Loucy (cell line): Measurements from ENCODE around the gene GALNT10.

Experiments
- H2AFZ ChIP-seq: fragments of 200-600 bp; sonication (generic); 2 replicates; pipeline ENCODE4 v1.6.0; 2016; ENCODE audit warnings: antibody characterized with exemption, mild to moderate bottlenecking, low read length, moderate library complexity
- H3F3A ChIP-seq: fragments of 200-600 bp; 2 replicates; pipeline ENCODE4 v1.6.0; 2016; ENCODE audit warnings: antibody characterized with exemption, low read depth, mild to moderate bottlenecking
- H3K27me3 ChIP-seq: fragments of 200-600 bp; sonication (generic); 2 replicates; pipeline ENCODE4 v1.6.1; 2014; ENCODE audit warnings: low read length, mild to moderate bottlenecking; ENCODE audit not compliant: insufficient read depth, poor library complexity, severe bottlenecking
- H3K36me3 ChIP-seq: fragments of 200-600 bp; sonication (generic); 2 replicates; pipeline ENCODE4 v1.6.1; 2016; ENCODE audit warnings: low read length; ENCODE audit not compliant: insufficient read depth
- H3K4me1 ChIP-seq: fragments of 200-600 bp; sonication (generic); 2 replicates; pipeline ENCODE4 v1.5.1; 2014; ENCODE audit warnings: low read length, mild to moderate bottlenecking; ENCODE audit not compliant: insufficient read depth, poor library complexity, severe bottlenecking
- H3K4me2 ChIP-seq: fragments of 200-600 bp; sonication (generic); 2 replicates; pipeline ENCODE4 v1.6.0; 2014; ENCODE audit warnings: antibody characterized with exemption, low read length, low read depth, mild to moderate bottlenecking; ENCODE audit not compliant: poor library complexity, severe bottlenecking
- H3K4me3 ChIP-seq: fragments of 200-600 bp; sonication (generic); 2 replicates; pipeline ENCODE4 v1.5.1; 2014; ENCODE audit warnings: low read length, mild to moderate bottlenecking, mixed read lengths; ENCODE audit not compliant: poor library complexity, severe bottlenecking
- H3K79me2 ChIP-seq: fragments of 200-600 bp; sonication (generic); 2 replicates; pipeline ENCODE4 v1.6.1; 2014; ENCODE audit warnings: low read length; ENCODE audit not compliant: insufficient read depth
- H3K9ac ChIP-seq: fragments of 200-600 bp; sonication (generic); 2 replicates; pipeline ENCODE4 v1.6.0; 2014; ENCODE audit warnings: mild to moderate bottlenecking, low read depth, low read length, moderate library complexity; ENCODE audit not compliant: poor library complexity, severe bottlenecking
- H3K9me2 ChIP-seq: fragments of 200-600 bp; sonication (generic); replicated peaks from 2 replicates; pipeline ENCODE4 v1.6.1; 2016; ENCODE audit warnings: low read depth, low read length, mixed read lengths
- H3K9me3 ChIP-seq: fragments of 200-600 bp; sonication (generic); 2 replicates; pipeline ENCODE4 v1.6.1; 2014; ENCODE audit warnings: mild to moderate bottlenecking, antibody characterized with exemption, low read length, low read depth; ENCODE audit not compliant: insufficient read depth
- H4K20me1 ChIP-seq: fragments of 200-600 bp; sonication (generic); 2 replicates; pipeline ENCODE4 v1.6.0; 2014; ENCODE audit warnings: antibody characterized with exemption, low read length, mild to moderate bottlenecking; ENCODE audit not compliant: insufficient read depth, poor library complexity, severe bottlenecking
- EZH2phosphoT487 ChIP-seq: fragments of 200-600 bp; IDR thresholded peaks from 2 replicates; pipeline ENCODE4 v1.6.1; 2018; ENCODE audit warnings: antibody characterized with exemption, mild to moderate bottlenecking, moderate library complexity, borderline replicate concordance
- TF ChIP-seq, protein P1 (sequence below): fragments of 200-600 bp; sonication (generic); conservative IDR thresholded peaks from 2 replicates; pipeline ENCODE4 v1.5.1; 2014; ENCODE audit warnings: mild to moderate bottlenecking, antibody characterized with exemption, low read length

GALNT10 gene

DNA sequence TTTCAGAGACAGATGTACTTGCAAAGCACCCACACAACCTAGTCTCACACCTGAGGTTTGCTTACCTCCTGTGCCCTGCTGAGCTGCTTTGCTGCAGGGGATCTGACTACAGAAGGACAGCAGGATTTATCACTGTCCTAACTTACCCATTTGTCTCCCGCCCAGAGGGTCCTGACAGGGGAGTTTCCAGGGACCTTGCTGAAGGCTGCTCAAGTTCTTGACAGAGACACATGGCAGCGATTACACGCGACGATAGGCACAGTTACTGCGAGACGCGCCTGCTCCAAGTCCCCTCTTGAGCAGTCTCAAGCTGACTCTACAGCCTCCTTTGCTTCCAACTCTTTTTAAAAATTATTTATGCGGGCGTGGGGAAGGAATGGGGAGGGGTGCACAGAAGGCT lies 24.6 kb upstream of the GALNT10 start:
- H3F3A ChIP-seq, result no peaks in the 10 kb centered on the region
- no peak for TF ChIP-seq EZH2phosphoT487
- TF ChIP-seq, protein P1, sequence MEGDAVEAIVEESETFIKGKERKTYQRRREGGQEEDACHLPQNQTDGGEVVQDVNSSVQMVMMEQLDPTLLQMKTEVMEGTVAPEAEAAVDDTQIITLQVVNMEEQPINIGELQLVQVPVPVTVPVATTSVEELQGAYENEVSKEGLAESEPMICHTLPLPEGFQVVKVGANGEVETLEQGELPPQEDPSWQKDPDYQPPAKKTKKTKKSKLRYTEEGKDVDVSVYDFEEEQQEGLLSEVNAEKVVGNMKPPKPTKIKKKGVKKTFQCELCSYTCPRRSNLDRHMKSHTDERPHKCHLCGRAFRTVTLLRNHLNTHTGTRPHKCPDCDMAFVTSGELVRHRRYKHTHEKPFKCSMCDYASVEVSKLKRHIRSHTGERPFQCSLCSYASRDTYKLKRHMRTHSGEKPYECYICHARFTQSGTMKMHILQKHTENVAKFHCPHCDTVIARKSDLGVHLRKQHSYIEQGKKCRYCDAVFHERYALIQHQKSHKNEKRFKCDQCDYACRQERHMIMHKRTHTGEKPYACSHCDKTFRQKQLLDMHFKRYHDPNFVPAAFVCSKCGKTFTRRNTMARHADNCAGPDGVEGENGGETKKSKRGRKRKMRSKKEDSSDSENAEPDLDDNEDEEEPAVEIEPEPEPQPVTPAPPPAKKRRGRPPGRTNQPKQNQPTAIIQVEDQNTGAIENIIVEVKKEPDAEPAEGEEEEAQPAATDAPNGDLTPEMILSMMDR, result no peak

DNA sequence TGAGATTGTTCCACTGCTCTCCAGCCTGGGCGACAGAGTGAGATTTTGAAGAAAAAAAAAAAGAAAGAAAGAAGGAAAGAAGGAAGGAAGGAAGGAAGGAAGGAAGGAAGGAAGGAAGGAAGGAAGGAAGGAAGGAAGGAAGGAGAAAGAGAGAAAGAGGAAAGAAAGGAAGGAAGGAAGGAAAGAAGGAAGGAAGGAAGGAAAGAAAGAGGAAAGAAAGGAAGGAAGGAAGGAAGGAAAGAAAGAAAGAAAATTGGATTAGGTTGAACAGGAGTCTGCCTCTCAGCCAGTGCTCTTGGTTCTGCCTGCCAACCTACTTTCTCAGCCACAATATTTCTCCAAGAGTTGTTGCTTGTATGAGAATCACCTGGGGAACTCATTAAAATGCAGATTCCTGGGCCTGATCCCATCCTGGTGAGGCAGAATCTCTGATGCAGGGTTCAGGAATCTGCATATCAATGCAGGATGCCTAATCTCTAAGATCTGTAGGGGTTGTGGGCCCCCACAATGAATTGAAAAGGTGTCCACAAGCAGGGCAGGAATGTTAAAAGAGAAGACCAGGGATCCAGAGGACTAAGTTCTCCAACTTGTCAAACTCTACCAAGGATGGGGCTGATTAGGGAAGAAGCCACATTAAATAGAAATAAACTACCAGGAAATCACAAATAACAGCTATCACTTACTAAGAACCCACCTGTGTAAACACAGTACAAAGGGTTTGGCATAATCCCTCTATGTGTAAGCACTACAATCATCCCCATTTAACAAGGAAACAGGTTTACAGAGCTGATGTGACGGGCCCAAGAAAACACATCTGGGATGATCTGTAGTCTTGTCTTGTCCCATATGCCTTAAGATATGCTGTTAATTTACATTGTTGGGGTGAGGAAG lies 23.4 kb upstream of the GALNT10 start:
- Histone ChIP-seq H3F3A (no peaks in the 10 kb centered on the region), H2AFZ (no peak overlapping the region), H3K4me3 (no peak overlapping the region), H3K9ac (no peak overlapping the region), H3K36me3 (no peaks in the 10 kb centered on the region), H3K9me2 (no peaks in the 10 kb centered on the region), H3K4me2 (no peak overlapping the region), H3K79me2 (no peaks in the 10 kb centered on the region), H3K9me3 (no peaks in the 10 kb centered on the region), H3K4me1 (no peaks in the 10 kb centered on the region), H3K27me3 (no peaks in the 10 kb centered on the region), H4K20me1 (no peaks in the 10 kb centered on the region)
- TF ChIP-seq, protein P1, result no peak
- TF ChIP-seq EZH2phosphoT487, result no peak

More for the DNA sequence above, 24.6 kb upstream of the GALNT10 start:
- no peak overlapping the region for H2AFZ ChIP-seq
- H3K9me2 ChIP-seq, result no peaks in the 10 kb centered on the region
- H3K79me2 ChIP-seq, result no peaks in the 10 kb centered on the region
- H3K4me3 ChIP-seq, result no peak overlapping the region
- H3K36me3 ChIP-seq, result no peaks in the 10 kb centered on the region
- H3K9ac ChIP-seq, result no peak overlapping the region
- H3K9me3 ChIP-seq, result no peaks in the 10 kb centered on the region
- H3K4me1 ChIP-seq, result no peaks in the 10 kb centered on the region
- H3K27me3 ChIP-seq, result no peaks in the 10 kb centered on the region
- H4K20me1 ChIP-seq, result no peaks in the 10 kb centered on the region
- no peak overlapping the region for H3K4me2 ChIP-seq

DNA sequence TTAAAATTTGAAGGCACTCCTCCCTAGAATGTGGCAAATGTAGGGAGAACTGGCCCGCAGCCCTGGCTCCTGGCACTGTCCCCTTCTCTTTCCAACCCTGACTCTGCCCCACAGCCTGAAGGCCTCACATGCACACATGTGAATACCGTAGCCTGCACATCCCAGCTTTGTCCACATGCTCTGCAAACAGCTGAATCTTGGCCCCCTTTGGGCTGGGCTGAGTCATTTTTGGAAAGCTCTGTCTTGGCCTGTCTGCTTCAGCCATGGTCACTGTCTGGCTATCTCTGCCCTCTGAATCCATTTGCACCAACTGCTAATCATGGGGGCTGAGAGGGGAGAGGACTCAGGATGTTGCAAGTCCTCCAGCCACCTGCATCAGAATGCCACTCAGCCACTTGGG lies 22.1 kb upstream of the GALNT10 start:
- Histone ChIP-seq H3K4me2 (no peak overlapping the region), H3K9ac (no peak overlapping the region), H4K20me1 (no peaks in the 10 kb centered on the region), H3K9me2 (no peaks in the 10 kb centered on the region), H3K4me1 (no peaks in the 10 kb centered on the region), H3K27me3 (no peaks in the 10 kb centered on the region), H2AFZ (no peak overlapping the region), H3F3A (no peaks in the 10 kb centered on the region), H3K79me2 (no peaks in the 10 kb centered on the region), H3K36me3 (no peaks in the 10 kb centered on the region), H3K4me3 (no peak overlapping the region), H3K9me3 (no peaks in the 10 kb centered on the region)
- TF ChIP-seq, protein P1, result no peak
- no peak for TF ChIP-seq EZH2phosphoT487
